K562 (cell line): ENCODE results near the gene PRMT3. TPM values are rescaled to one million over a fixed set of nuclear protein-coding genes. Genes with fewer than 3 reads are reported as not detected.

Source experiments
- CBX1 ChIP-seq: sonication (generic); IDR thresholded peaks from 2 replicates; pipeline ENCODE4 v1.6.1; 2016; ENCODE audit warnings: antibody characterized with exemption, low read depth, mild to moderate bottlenecking
- CTCF ChIP-seq, 3 experiments: IDR thresholded peaks in 2 of 3; conservative IDR thresholded peaks in 1 of 3; 2 replicates each; pipeline ENCODE4 v1.5.1; 2011 to 2012; ENCODE audit warnings: low read length in 3 of 3, mild to moderate bottlenecking in 3 of 3, control low read depth in 2 of 3, improper control_type of control experiment in 1 of 3, inconsistent platforms in 1 of 3, low read depth in 1 of 3, mixed read lengths in 1 of 3, moderate library complexity in 1 of 3; ENCODE audit not compliant: insufficient read depth in 2 of 3
- HDAC1 ChIP-seq, 2 experiments: fragments of 450-650 bp; IDR thresholded peaks; 2 replicates each; pipeline ENCODE4 v1.6.1; 2016 to 2017; ENCODE audit warnings: inconsistent platforms in 1 of 2, mild to moderate bottlenecking in 1 of 2, moderate library complexity in 1 of 2
- MXI1 ChIP-seq: IDR thresholded peaks from 2 replicates; pipeline ENCODE4 v1.6.1; 2011; ENCODE audit warnings: low read depth, mild to moderate bottlenecking, improper control_type of control experiment, low read length
- NFE2 ChIP-seq: IDR thresholded peaks from 2 replicates; pipeline ENCODE4 v1.6.1; 2014; ENCODE audit warnings: antibody characterized with exemption, low read depth
- NFXL1 ChIP-seq: fragments of 450-650 bp; formaldehyde crosslinking; IDR thresholded peaks from 2 replicates; pipeline ENCODE4 v1.4.0; 2021; ENCODE audit warnings: mild to moderate bottlenecking
- ZSCAN29 ChIP-seq: fragments of 450-650 bp; IDR thresholded peaks from 2 replicates; pipeline ENCODE4 v1.6.1; 2017
- polyA plus RNA-seq, 8 experiments: library from polyadenylated mRNA; depleted of rRNA in 4 of 8; stranded (reverse) in 5 of 8; unstranded in 3 of 8; fragments of >200 nt; fragmentation: Nextera tagmentation in 2 of 8; fragmentation: Illumina TruSeq in 1 of 8; extraction: Ambion mirVana in 2 of 8; extraction: Trizol in 1 of 8; gene quantifications; 2 replicates each; pipeline versions ENCODE4 v1.2.1 to v1.2.3, GENCODE V29; 2011 to 2014; ENCODE audit warnings: inconsistent platforms in 1 of 8, missing spikeins in 1 of 8
- total RNA-seq, 7 experiments: library from RNA; depleted of rRNA in 6 of 7; stranded (reverse); fragments of >200 nt in 6 of 7; fragmentation: Illumina TruSeq in 2 of 7; extraction: Trizol in 2 of 7; gene quantifications; 2 replicates each; pipeline versions ENCODE4 v1.2.1 to v1.2.3, GENCODE V29; 2011 to 2021; ENCODE audit warnings: low replicate concordance in 1 of 7
- TF ChIP-seq, protein P1 (sequence below): fragments of 150-350 bp; conservative IDR thresholded peaks from 2 replicates; pipeline ENCODE4 v1.6.1; 2014; ENCODE audit warnings: low read length

PRMT3 gene
- total and polyA plus RNA-seq, 9 of the 15 experiments (the other 6 are each of a cell fraction or from before 2014, with no cell fraction given), result 24.0 to 62.1 (median 44.7) TPM

GRCh38 chr11:20450829-20451228 is 63.3 kb downstream of the PRMT3 start (continued):
- TF ChIP-seq MXI1 (no peak), CTCF (IDR thresholded peaks at IDR 0.05 in 2 of 3, conservative IDR thresholded peaks at IDR 0.05 in 1 of 3; ENCODE audit: insufficient read depth in 2 of 3, low read depth in 1 of 3, low read length in 3 of 3) (no peak), CBX1 (no peak), ZSCAN29 (no peak), NFXL1 (CRISPR knock-in tag) (no peak), HDAC1 (IDR thresholded peaks at IDR 0.05) (no peak), NFE2 (no peak)
- TF ChIP-seq, protein P1, sequence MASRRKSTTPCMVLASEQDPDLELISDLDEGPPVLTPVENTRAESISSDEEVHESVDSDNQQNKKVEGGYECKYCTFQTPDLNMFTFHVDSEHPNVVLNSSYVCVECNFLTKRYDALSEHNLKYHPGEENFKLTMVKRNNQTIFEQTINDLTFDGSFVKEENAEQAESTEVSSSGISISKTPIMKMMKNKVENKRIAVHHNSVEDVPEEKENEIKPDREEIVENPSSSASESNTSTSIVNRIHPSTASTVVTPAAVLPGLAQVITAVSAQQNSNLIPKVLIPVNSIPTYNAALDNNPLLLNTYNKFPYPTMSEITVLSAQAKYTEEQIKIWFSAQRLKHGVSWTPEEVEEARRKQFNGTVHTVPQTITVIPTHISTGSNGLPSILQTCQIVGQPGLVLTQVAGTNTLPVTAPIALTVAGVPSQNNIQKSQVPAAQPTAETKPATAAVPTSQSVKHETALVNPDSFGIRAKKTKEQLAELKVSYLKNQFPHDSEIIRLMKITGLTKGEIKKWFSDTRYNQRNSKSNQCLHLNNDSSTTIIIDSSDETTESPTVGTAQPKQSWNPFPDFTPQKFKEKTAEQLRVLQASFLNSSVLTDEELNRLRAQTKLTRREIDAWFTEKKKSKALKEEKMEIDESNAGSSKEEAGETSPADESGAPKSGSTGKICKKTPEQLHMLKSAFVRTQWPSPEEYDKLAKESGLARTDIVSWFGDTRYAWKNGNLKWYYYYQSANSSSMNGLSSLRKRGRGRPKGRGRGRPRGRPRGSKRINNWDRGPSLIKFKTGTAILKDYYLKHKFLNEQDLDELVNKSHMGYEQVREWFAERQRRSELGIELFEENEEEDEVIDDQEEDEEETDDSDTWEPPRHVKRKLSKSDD, result no peak
- TF ChIP-seq, all 486 proteins: peak for 0
